HEK293 (cell line): ENCODE data around the gene RNF181.

Experiments used
- KLF1 ChIP-seq: fragments of 450-650 bp; formaldehyde crosslinking; IDR thresholded peaks from 2 replicates; pipeline ENCODE4 v1.5.1; 2016; ENCODE audit warnings: missing biosample characterization, missing genetic modification characterization
- OSR2 ChIP-seq: fragments of 450-650 bp; formaldehyde crosslinking; IDR thresholded peaks from 2 replicates; pipeline ENCODE4 v1.5.1; 2016; ENCODE audit warnings: missing biosample characterization, missing genetic modification characterization
- REST ChIP-seq: fragments of 450-650 bp; formaldehyde crosslinking; IDR thresholded peaks from 2 replicates; pipeline ENCODE4 v1.5.1; 2016; ENCODE audit warnings: missing biosample characterization, missing genetic modification characterization
- SALL2 ChIP-seq: fragments of 450-650 bp; formaldehyde crosslinking; IDR thresholded peaks from 2 replicates; pipeline ENCODE4 v1.5.0; 2017; ENCODE audit warnings: missing biosample characterization, mild to moderate bottlenecking, missing genetic modification characterization, borderline replicate concordance
- SP2 ChIP-seq: fragments of 450-650 bp; formaldehyde crosslinking; IDR thresholded peaks from 2 replicates; pipeline ENCODE4 v1.5.1; 2016; ENCODE audit warnings: missing biosample characterization, missing genetic modification characterization
- YY2 ChIP-seq: fragments of 450-650 bp; formaldehyde crosslinking; IDR thresholded peaks from 2 replicates; pipeline ENCODE4 v1.5.1; 2016; ENCODE audit warnings: missing biosample characterization, missing genetic modification characterization
- ZBTB11 ChIP-seq: fragments of 450-650 bp; formaldehyde crosslinking; conservative IDR thresholded peaks from 2 replicates; pipeline ENCODE4 v1.5.1; 2016; ENCODE audit warnings: low read depth, missing biosample characterization, missing genetic modification characterization
- ZBTB7A ChIP-seq: fragments of 450-650 bp; formaldehyde crosslinking; IDR thresholded peaks from 2 replicates; pipeline ENCODE4 v1.5.1; 2016; ENCODE audit warnings: low read depth, missing biosample characterization, missing genetic modification characterization
- ZBTB8A ChIP-seq: fragments of 450-650 bp; formaldehyde crosslinking; IDR thresholded peaks from 2 replicates; pipeline ENCODE4 v1.5.1; 2016; ENCODE audit warnings: missing biosample characterization, missing genetic modification characterization
- ZFHX2 ChIP-seq: fragments of 450-650 bp; formaldehyde crosslinking; conservative IDR thresholded peaks from 2 replicates; pipeline ENCODE4 v1.5.1; 2016; ENCODE audit warnings: missing biosample characterization, missing genetic modification characterization
- ZFP37 ChIP-seq: fragments of 450-650 bp; formaldehyde crosslinking; IDR thresholded peaks from 2 replicates; pipeline ENCODE4 v1.5.1; 2016; ENCODE audit warnings: missing biosample characterization, missing genetic modification characterization
- ZFP69B ChIP-seq: fragments of 450-650 bp; formaldehyde crosslinking; IDR thresholded peaks from 2 replicates; pipeline ENCODE4 v1.5.1; 2016; ENCODE audit warnings: missing biosample characterization, missing genetic modification characterization
- ZNF140 ChIP-seq: fragments of 450-650 bp; formaldehyde crosslinking; IDR thresholded peaks from 2 replicates; pipeline ENCODE4 v1.5.1; 2016; ENCODE audit warnings: missing biosample characterization, missing genetic modification characterization
- ZNF175 ChIP-seq: fragments of 450-650 bp; formaldehyde crosslinking; IDR thresholded peaks from 2 replicates; pipeline ENCODE4 v1.5.1; 2016; ENCODE audit warnings: missing biosample characterization, missing genetic modification characterization
- ZNF211 ChIP-seq: fragments of 450-650 bp; formaldehyde crosslinking; IDR thresholded peaks from 2 replicates; pipeline ENCODE4 v1.5.1; 2016; ENCODE audit warnings: low read depth, missing biosample characterization, missing genetic modification characterization
- ZNF24 ChIP-seq: fragments of 450-650 bp; formaldehyde crosslinking; IDR thresholded peaks from 2 replicates; pipeline ENCODE4 v1.5.1; 2016; ENCODE audit warnings: missing biosample characterization, missing genetic modification characterization
- ZNF302 ChIP-seq: fragments of 450-650 bp; formaldehyde crosslinking; IDR thresholded peaks from 2 replicates; pipeline ENCODE4 v1.5.1; 2016; ENCODE audit warnings: missing biosample characterization, missing genetic modification characterization, low read depth
- ZNF324 ChIP-seq: fragments of 450-650 bp; formaldehyde crosslinking; IDR thresholded peaks from 2 replicates; pipeline ENCODE4 v1.5.1; 2016; ENCODE audit warnings: missing biosample characterization, missing genetic modification characterization
- ZNF341 ChIP-seq: fragments of 450-650 bp; formaldehyde crosslinking; IDR thresholded peaks from 2 replicates; pipeline ENCODE4; 2016; ENCODE audit warnings: low read depth, missing biosample characterization, missing genetic modification characterization
- ZNF354C ChIP-seq: fragments of 450-650 bp; formaldehyde crosslinking; IDR thresholded peaks from 2 replicates; pipeline ENCODE4 v1.5.1; 2016; ENCODE audit warnings: missing biosample characterization, missing genetic modification characterization, low read depth, borderline replicate concordance
- ZNF362 ChIP-seq: fragments of 450-650 bp; formaldehyde crosslinking; IDR thresholded peaks from 2 replicates; pipeline ENCODE4 v1.5.1; 2016; ENCODE audit warnings: missing biosample characterization, missing genetic modification characterization
- ZNF37A ChIP-seq: fragments of 450-650 bp; IDR thresholded peaks from 2 replicates; pipeline ENCODE4 v1.5.1; 2018; ENCODE audit warnings: missing biosample characterization, missing genetic modification characterization
- ZNF394 ChIP-seq: fragments of 450-650 bp; formaldehyde crosslinking; IDR thresholded peaks from 2 replicates; pipeline ENCODE4 v1.5.1; 2016; ENCODE audit warnings: missing biosample characterization, missing genetic modification characterization, mild to moderate bottlenecking, moderate library complexity, borderline replicate concordance
- ZNF423 ChIP-seq: fragments of 450-650 bp; formaldehyde crosslinking; IDR thresholded peaks from 2 replicates; pipeline ENCODE4 v1.5.1; 2016; ENCODE audit warnings: missing biosample characterization, missing genetic modification characterization
- ZNF549 ChIP-seq: fragments of 450-650 bp; IDR thresholded peaks from 2 replicates; pipeline ENCODE4 v1.5.1; 2018; ENCODE audit warnings: missing biosample characterization, missing genetic modification characterization, mild to moderate bottlenecking, inconsistent platforms, moderate library complexity
- ZNF571 ChIP-seq: fragments of 450-650 bp; formaldehyde crosslinking; IDR thresholded peaks from 2 replicates; pipeline ENCODE4 v1.5.0; 2017; ENCODE audit warnings: missing biosample characterization, missing genetic modification characterization
- ZNF600 ChIP-seq: fragments of 450-650 bp; formaldehyde crosslinking; IDR thresholded peaks from 2 replicates; pipeline ENCODE4 v1.5.1; 2016; ENCODE audit warnings: missing biosample characterization, missing genetic modification characterization
- ZNF623 ChIP-seq: fragments of 450-650 bp; formaldehyde crosslinking; IDR thresholded peaks from 2 replicates; pipeline ENCODE4 v1.5.1; 2016; ENCODE audit warnings: missing biosample characterization, missing genetic modification characterization
- ZNF670 ChIP-seq: fragments of 450-650 bp; formaldehyde crosslinking; IDR thresholded peaks from 2 replicates; pipeline ENCODE4 v1.5.1; 2016; ENCODE audit warnings: missing biosample characterization, missing genetic modification characterization, low read depth
- ZNF768 ChIP-seq: fragments of 450-650 bp; formaldehyde crosslinking; IDR thresholded peaks from 2 replicates; pipeline ENCODE4 v1.5.1; 2018; ENCODE audit warnings: missing biosample characterization, mild to moderate bottlenecking, missing genetic modification characterization
- ZNF777 ChIP-seq: fragments of 450-650 bp; formaldehyde crosslinking; IDR thresholded peaks from 2 replicates; pipeline ENCODE4 v1.5.1; 2017; ENCODE audit warnings: missing biosample characterization, missing genetic modification characterization, borderline replicate concordance

Gene RNF181

GRCh38 chr2:85611705-85612587, 16.4 kb downstream of the RNF181 start, which contains the start of gene C2orf68 (continued):
- TF ChIP-seq ZBTB11, result peak; percentile 90
- no peak for TF ChIP-seq ZFP37 (tag by site-specific recombination)
- no peak for TF ChIP-seq ZNF302 (tag by site-specific recombination)
- TF ChIP-seq ZNF777, result peak; percentile 85
- no peak for TF ChIP-seq REST
- no peak for TF ChIP-seq ZNF37A (tag by site-specific recombination)
- TF ChIP-seq SALL2 (tag by site-specific recombination), result no peak
- no peak for TF ChIP-seq ZNF24 (tag by site-specific recombination)
- TF ChIP-seq ZNF423 (tag by site-specific recombination), result no peak
- TF ChIP-seq ZNF140 (tag by site-specific recombination), result no peak
- TF ChIP-seq ZFP69B (tag by site-specific recombination), result no peak
- TF ChIP-seq ZBTB8A (tag by site-specific recombination), result no peak
- no peak for TF ChIP-seq ZNF670 (tag by site-specific recombination)
- peak; percentile 62 for TF ChIP-seq ZNF341 (tag by site-specific recombination)
- no peak for TF ChIP-seq ZNF571
- TF ChIP-seq ZNF211 (tag by site-specific recombination), result no peak
- no peak for TF ChIP-seq ZNF394 (tag by site-specific recombination)
- TF ChIP-seq ZFHX2 (tag by site-specific recombination), result peak; percentile 67
- TF ChIP-seq ZNF600 (tag by site-specific recombination), result peak; percentile 70
- TF ChIP-seq ZBTB7A (tag by site-specific recombination), result no peak
- no peak for TF ChIP-seq ZNF175
- no peak for TF ChIP-seq ZNF623 (tag by site-specific recombination)
- peak; percentile 91 for TF ChIP-seq SP2
- no peak for TF ChIP-seq YY2
- TF ChIP-seq ZNF354C (tag by site-specific recombination), result no peak
- peak; percentile 41; the same call in 1 of the 2 replicates for TF ChIP-seq KLF1
- peak; percentile 10; the same call in 1 of the 2 replicates for TF ChIP-seq ZNF362 (tag by site-specific recombination)
- no peak for TF ChIP-seq ZNF324
- no peak for TF ChIP-seq ZNF549
- no peak for TF ChIP-seq OSR2 (tag by site-specific recombination)
- TF ChIP-seq ZNF768 (tag by site-specific recombination), result no peak
